RKO (cell line): Measurements from ENCODE around the gene NAT16.
"Not testable (repeated sequence)": the region's sequence is repeated elsewhere in the genome, so short reads cannot be mapped to it uniquely, and the experiment has no call there.

Experiments used
- DNase-seq: peaks from one replicate; pipeline ENCODE4 v3.0.0-alpha.2; 2016; ENCODE audit warnings: low spot score

Gene NAT16

GRCh38 chr7:101201695-101202602 lies 21.9 kb upstream of the NAT16 start:
- DNase-seq: no peak

GRCh38 chr7:101200862-101201599 lies 20.9 kb upstream of the NAT16 start, which contains the start of gene MOGAT3:
Gene MOGAT3 (minus strand): TSS chr7:101201036. CDS start chr7:101200854, 182 bp downstream.
- no peak for DNase-seq

GRCh38 chr7:101200504-101200861 lies 20.4 kb upstream of the NAT16 start:
- DNase-seq: no peak

- DNase-seq: not testable (repeated sequence)
These were observed 19.4 kb upstream of the NAT16 start for GRCh38 chr7:101199522-101199921.

- DNase-seq: no peak
These were observed 18.4 kb upstream of the NAT16 start for GRCh38 chr7:101198476-101198875.

- DNase-seq: no peak
These were observed 17.9 kb upstream of the NAT16 start for GRCh38 chr7:101197991-101198390.

GRCh38 chr7:101195884-101196283 lies 15.8 kb upstream of the NAT16 start:
- no peak for DNase-seq

- DNase-seq: no peak
These were observed 9.0 kb upstream of the NAT16 start for GRCh38 chr7:101189109-101189508.

- no peak for DNase-seq
These were observed 6.8 kb upstream of the NAT16 start for GRCh38 chr7:101186844-101187428.

GRCh38 chr7:101186194-101186593 lies 6.1 kb upstream of the NAT16 start:
- no peak for DNase-seq

GRCh38 chr7:101185258-101185839 lies 5.3 kb upstream of the NAT16 start:
- peak; percentile 66 for DNase-seq

GRCh38 chr7:101179713-101180112 lies 380 bp downstream of the NAT16 start:
- no peak for DNase-seq

- no peak for DNase-seq
These were observed 976 bp downstream of the NAT16 start for GRCh38 chr7:101179117-101179516.

GRCh38 chr7:101177644-101178043 lies 2.4 kb downstream of the NAT16 start:
- DNase-seq: no peak

GRCh38 chr7:101175664-101176063 lies 4.4 kb downstream of the NAT16 start:
- no peak for DNase-seq

GRCh38 chr7:101174322-101174854 lies 5.7 kb downstream of the NAT16 start:
- DNase-seq: no peak

GRCh38 chr7:101173752-101174244 lies 6.3 kb downstream of the NAT16 start:
- peak; percentile 87 for DNase-seq

- peak; percentile 92 for DNase-seq
These were observed 7.0 kb downstream of the NAT16 start for GRCh38 chr7:101172854-101173751.

GRCh38 chr7:101172005-101172853 lies 7.9 kb downstream of the NAT16 start:
- no peak for DNase-seq

GRCh38 chr7:101171442-101171837 lies 8.7 kb downstream of the NAT16 start:
- DNase-seq: no peak
